HepG2 (cell line): Measurements from ENCODE around the gene IL1RAPL1. TPM values are rescaled to one million over a fixed set of nuclear protein-coding genes. Genes with fewer than 3 reads are reported as not detected.

Experiments
- ATAC-seq: fragments of 200-7000 bp; cut with Tn5 transposase; 3 replicates; pipeline ENCODE4 v1.9.1; 2020; ENCODE audit warnings: mild to moderate bottlenecking, moderate library complexity
- BruUV-seq: library from RNA; stranded (reverse); fragments of 400-500 nt; replicated peaks from 2 replicates; lab custom pipeline; 2021; lab: Mats Ljungman, UMichigan
- CTCF ChIA-PET: fragments of 300-600 bp; formaldehyde crosslinking; extraction: SDS; loops from one replicate; lab custom pipeline; 2021; ENCODE audit warnings: low total read pairs, inconsistent platforms, low intra/inter-chr PET ratio; lab: Yijun Ruan, JAX
- POLR2A ChIA-PET: fragments of 350-600 bp; sonication (Branson Sonifier 250); formaldehyde crosslinking; loops from one replicate; lab custom pipeline; 2020; ENCODE audit warnings: antibody characterized with exemption, inconsistent platforms; lab: Yijun Ruan, JAX
- DNase-seq: peaks from one replicate; pipeline ENCODE4 v3.0.0-alpha.2; 2015; ENCODE audit warnings: low spot score
- FAIRE-seq: peaks from 3 replicates; lab custom pipeline; 2011; peaks lifted over from hg19 to GRCh38; lab: Jason Lieb, UNC
- H2AFZ ChIP-seq: one replicate; pipeline ENCODE4 v1.6.1; 2011; ENCODE audit warnings: low read length, inconsistent platforms
- H3K27ac ChIP-seq: fragments of 300-600 bp; 3 replicates; pipeline ENCODE4 v1.8.0; 2011; ENCODE audit warnings: mixed run types, mild to moderate bottlenecking, mixed read lengths, low read length, inconsistent platforms; ENCODE audit not compliant: insufficient read depth; ENCODE audit errors: extremely low read length
- H3K27me3 ChIP-seq, 2 experiments: fragments of 200-600 bp in 1 of 2; 2 replicates in 1 of 2; 3 replicates in 1 of 2; pipeline versions ENCODE4 v1.6.0 to v1.8.0; 2011; ENCODE audit warnings: low read length in 2 of 2, mild to moderate bottlenecking in 2 of 2, moderate library complexity in 2 of 2, inconsistent platforms in 1 of 2; ENCODE audit not compliant: insufficient read depth in 2 of 2, control insufficient read depth in 1 of 2
- H3K36me3 ChIP-seq, 2 experiments: fragments of 200-600 bp in 1 of 2; replicated peaks in 1 of 2; 2 replicates in 1 of 2; 3 replicates in 1 of 2; pipeline versions ENCODE4 v1.5.1 to v1.8.0; 2011; ENCODE audit warnings: low read length in 2 of 2, inconsistent platforms in 1 of 2; ENCODE audit not compliant: insufficient read depth in 2 of 2, control insufficient read depth in 1 of 2
- H3K4me1 ChIP-seq: 2 replicates; pipeline ENCODE4 v1.5.1; 2012; ENCODE audit warnings: low read length, inconsistent platforms; ENCODE audit not compliant: insufficient read depth
- H3K4me2 ChIP-seq: 2 replicates; pipeline ENCODE4 v1.6.0; 2011; ENCODE audit warnings: low read depth, low read length, inconsistent platforms
- H3K4me3 ChIP-seq, 3 experiments: fragments of 200-600 bp in 1 of 3; sonication (generic), shearing (Covaris generic) in 1 of 3; replicated peaks in 1 of 3; 2 replicates each; pipeline ENCODE4 v1.5.1; 2011 to 2016; ENCODE audit warnings: low read length in 3 of 3, inconsistent platforms in 2 of 3, low read depth in 2 of 3, mild to moderate bottlenecking in 2 of 3, control low read depth in 1 of 3, mixed read lengths in 1 of 3; ENCODE audit not compliant: insufficient read depth in 1 of 3
- H3K79me2 ChIP-seq: one replicate; pipeline ENCODE4 v1.6.1; 2011; ENCODE audit warnings: low read length, inconsistent platforms; ENCODE audit not compliant: insufficient read depth
- H3K9ac ChIP-seq: 2 replicates; pipeline ENCODE4 v1.6.0; 2011; ENCODE audit warnings: mild to moderate bottlenecking, low read depth, low read length, inconsistent platforms; ENCODE audit not compliant: insufficient read depth
- H3K9me3 ChIP-seq: 2 replicates; pipeline ENCODE4 v1.5.1; 2012; ENCODE audit warnings: mild to moderate bottlenecking, low read length
- H4K20me1 ChIP-seq: 2 replicates; pipeline ENCODE4 v1.6.0; 2011; ENCODE audit warnings: inconsistent platforms, mild to moderate bottlenecking, low read length, moderate library complexity; ENCODE audit not compliant: insufficient read depth
- CEBPG ChIP-seq: IDR thresholded peaks from 2 replicates; pipeline ENCODE4 v1.6.1; 2016
- KAT2B ChIP-seq: fragments of 150-350 bp; IDR thresholded peaks from 2 replicates; pipeline ENCODE4 v1.6.1; 2014; ENCODE audit warnings: low read depth, low read length, borderline replicate concordance
- KLF16 ChIP-seq, 2 experiments: sonication (generic) in 1 of 2; formaldehyde crosslinking in 1 of 2; IDR thresholded peaks; 2 replicates each; pipeline versions ENCODE4 v1.6.1 to v1.8.0; 2016 to 2023; ENCODE audit warnings: missing genetic modification reagents in 2 of 2, missing compliant biosample characterization in 1 of 2
- LRRFIP1 ChIP-seq: sonication (generic); formaldehyde crosslinking; conservative IDR thresholded peaks from 2 replicates; pipeline ENCODE4 v1.4.0; 2020; ENCODE audit warnings: missing genetic modification reagents
- MEIS1 ChIP-seq: sonication (generic); formaldehyde crosslinking; IDR thresholded peaks from 2 replicates; pipeline ENCODE4 v1.9.0; 2021; ENCODE audit warnings: mild to moderate bottlenecking, missing genetic modification reagents, moderate library complexity, borderline replicate concordance
- MZF1 ChIP-seq: sonication (generic); formaldehyde crosslinking; IDR thresholded peaks from 2 replicates; pipeline ENCODE4 v1.8.1; 2023; ENCODE audit warnings: mild to moderate bottlenecking, missing genetic modification reagents, borderline replicate concordance
- RORA ChIP-seq: sonication (generic); formaldehyde crosslinking; IDR thresholded peaks from 2 replicates; pipeline ENCODE4 v1.5.0; 2020; ENCODE audit warnings: mild to moderate bottlenecking, missing genetic modification reagents, moderate library complexity
- RXRB ChIP-seq: IDR thresholded peaks from 2 replicates; pipeline ENCODE4 v1.6.1; 2016; ENCODE audit warnings: borderline replicate concordance, missing genetic modification reagents, missing compliant biosample characterization
- ZNF234 ChIP-seq: sonication (generic); formaldehyde crosslinking; conservative IDR thresholded peaks from 2 replicates; pipeline ENCODE4 v1.5.1; 2020; ENCODE audit warnings: mild to moderate bottlenecking, missing genetic modification reagents
- ZNF256 ChIP-seq: sonication (generic); formaldehyde crosslinking; conservative IDR thresholded peaks from 2 replicates; pipeline ENCODE4 v1.4.0; 2020; ENCODE audit warnings: missing genetic modification reagents
- ZNF564 ChIP-seq: sonication (generic); formaldehyde crosslinking; IDR thresholded peaks from 2 replicates; pipeline ENCODE4 v1.8.1; 2023; ENCODE audit warnings: mild to moderate bottlenecking, missing genetic modification reagents
- ZNF691 ChIP-seq: sonication (generic); formaldehyde crosslinking; IDR thresholded peaks from 2 replicates; pipeline ENCODE4 v1.4.0; 2020; ENCODE audit warnings: missing genetic modification reagents, low read depth, mild to moderate bottlenecking, borderline replicate concordance
- WGBS: methylation state at CpG from one replicate; pipeline ENCODE4 v1.1.6; 2017; ENCODE audit warnings: low lambda C conversion rate; 5-methylcytosine and 5-hydroxymethylcytosine counted together
- in situ Hi-C: cut with HindIII; loops from 2 replicates; pipeline ENCODE4 v1.10.0; 2017; ENCODE audit warnings: low pct_unique_long_range_greater_than_20kb; ENCODE audit not compliant: extremely low pct_ligation_motif_present
- intact Hi-C: fragments of 100-400 bp; cut with micrococcal nuclease; formaldehyde crosslinking; loops from one replicate; pipeline ENCODE4 v1.10.0; 2022; ENCODE audit not compliant: unreplicated experiment
- polyA plus RNA-seq, 8 experiments: library from polyadenylated mRNA; depleted of rRNA in 3 of 8; stranded (reverse) in 7 of 8; unstranded in 1 of 8; fragments of >200 nt; fragmentation: Illumina TruSeq in 4 of 8; extraction: Trizol in 4 of 8; gene quantifications; 2 replicates each; pipeline versions ENCODE4 v1.2.1 to v1.2.3, GENCODE V29; 2011 to 2016; ENCODE audit warnings: low read depth in 4 of 8, missing spikeins in 1 of 8, mixed read lengths in 1 of 8; ENCODE audit not compliant: insufficient read depth in 1 of 8
- total RNA-seq, 5 experiments: library from RNA; depleted of rRNA; stranded (reverse); fragments of >200 nt; fragmentation: Illumina TruSeq; extraction: Trizol; gene quantifications; 2 replicates each; pipeline ENCODE4 v1.2.3, GENCODE V29; 2016; ENCODE audit warnings: low read depth in 1 of 5
- TF ChIP-seq, protein P1 (sequence below): sonication (generic); formaldehyde crosslinking; IDR thresholded peaks from 2 replicates; pipeline ENCODE4 v1.4.0; 2020; ENCODE audit warnings: mild to moderate bottlenecking, missing genetic modification reagents

Gene IL1RAPL1
- total and polyA plus RNA-seq, 2 of the 13 experiments (the other 11 are each of a cell fraction or from before 2014, with no cell fraction given): 0.04 TPM; not detected in 1

- H3K36me3 ChIP-seq: no peaks in the 10 kb centered on the region
- no peak overlapping the region for H3K4me3 ChIP-seq
- H3K27me3 ChIP-seq: no peaks in the 10 kb centered on the region
- WGBS: 30% methylated on average over 3 of the region's 3 CpGs
- no peak overlapping the region for H3K4me2 ChIP-seq
- H4K20me1 ChIP-seq: no peaks in the 10 kb centered on the region
- ATAC-seq (no peak), DNase-seq (no peak)
- POLR2A ChIA-PET: no interaction called here
- intact Hi-C loops: no loop called here
- H2AFZ ChIP-seq: no peak overlapping the region
- H3K9me3 ChIP-seq: no peaks in the 10 kb centered on the region
- H3K9ac ChIP-seq: no peak overlapping the region
- no peak for TF ChIP-seq RORA (CRISPR knock-in tag)
- TF ChIP-seq RXRB (CRISPR knock-in tag): no peak
- TF ChIP-seq MEIS1 (CRISPR knock-in tag): no peak
- no peak for TF ChIP-seq KAT2B
- TF ChIP-seq, protein P1, sequence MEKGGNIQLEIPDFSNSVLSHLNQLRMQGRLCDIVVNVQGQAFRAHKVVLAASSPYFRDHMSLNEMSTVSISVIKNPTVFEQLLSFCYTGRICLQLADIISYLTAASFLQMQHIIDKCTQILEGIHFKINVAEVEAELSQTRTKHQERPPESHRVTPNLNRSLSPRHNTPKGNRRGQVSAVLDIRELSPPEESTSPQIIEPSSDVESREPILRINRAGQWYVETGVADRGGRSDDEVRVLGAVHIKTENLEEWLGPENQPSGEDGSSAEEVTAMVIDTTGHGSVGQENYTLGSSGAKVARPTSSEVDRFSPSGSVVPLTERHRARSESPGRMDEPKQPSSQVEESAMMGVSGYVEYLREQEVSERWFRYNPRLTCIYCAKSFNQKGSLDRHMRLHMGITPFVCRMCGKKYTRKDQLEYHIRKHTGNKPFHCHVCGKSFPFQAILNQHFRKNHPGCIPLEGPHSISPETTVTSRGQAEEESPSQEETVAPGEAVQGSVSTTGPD (CRISPR knock-in tag): no peak
- TF ChIP-seq, all 625 proteins: peak for 0
- BruUV-seq: no TSS peak
- in situ Hi-C loops: no loop called here
- CTCF ChIA-PET: no interaction called here
- FAIRE-seq: no peak
- Histone ChIP-seq H3K4me1 (no peaks in the 10 kb centered on the region), H3K27ac (no peak overlapping the region), H3K79me2 (no peaks in the 10 kb centered on the region)
Measured at GRCh38 chrX:28843817-28844216, 256.6 kb downstream of the IL1RAPL1 start.

GRCh38 chrX:28847423-28847822 lies 260.2 kb downstream of the IL1RAPL1 start:
- H3K4me3 ChIP-seq: no peak overlapping the region
- FAIRE-seq (no peak), ATAC-seq (no peak), DNase-seq (no peak)
- H3K27me3 ChIP-seq: no peaks in the 10 kb centered on the region
- ChIA-PET POLR2A (no interaction called here), CTCF (no interaction called here)
- no peaks in the 10 kb centered on the region for H3K79me2 ChIP-seq
- H3K36me3 ChIP-seq: no peaks in the 10 kb centered on the region
- H3K4me1 ChIP-seq: no peaks in the 10 kb centered on the region
- H3K27ac ChIP-seq: no peak overlapping the region
- H3K4me2 ChIP-seq: no peak overlapping the region
- H3K9me3 ChIP-seq: no peaks in the 10 kb centered on the region
- 0% methylated on average over 3 of the region's 3 CpGs for WGBS
- H4K20me1 ChIP-seq: no peaks in the 10 kb centered on the region
- no peak overlapping the region for H2AFZ ChIP-seq
- in situ Hi-C loops: no loop called here
- BruUV-seq: no TSS peak
- no peak overlapping the region for H3K9ac ChIP-seq
- intact Hi-C loops: no loop called here
- no peak for TF ChIP-seq LRRFIP1 (CRISPR knock-in tag)
- no peak for TF ChIP-seq ZNF691 (CRISPR knock-in tag)
- TF ChIP-seq ZNF256 (CRISPR knock-in tag): no peak
- TF ChIP-seq ZNF564 (CRISPR knock-in tag): no peak
- TF ChIP-seq MZF1: no peak
- TF ChIP-seq ZNF234 (CRISPR knock-in tag): no peak
- no peak for TF ChIP-seq CEBPG (CRISPR knock-in tag)
- no peak for TF ChIP-seq KLF16 (CRISPR knock-in tag; IDR thresholded peaks at IDR 0.05)
